H1 (cell line): ENCODE measurements around the gene GJB6. TPM values are rescaled to one million over a fixed set of nuclear protein-coding genes. Genes with fewer than 3 reads are reported as not detected.
"Not testable (repeated sequence)": the region's sequence is repeated elsewhere in the genome, so short reads cannot be mapped to it uniquely, and the experiment has no call there.

Experiments
- CTCF ChIA-PET: fragments of 300-600 bp; sonication (Branson Sonifier 250); formaldehyde crosslinking; loops from one replicate; lab custom pipeline; 2021; ENCODE audit not compliant: partially characterized antibody; lab: Charles Lee
- POLR2A ChIA-PET: fragments of 300-600 bp; sonication (Branson Sonifier 250); formaldehyde crosslinking; loops from one replicate; lab custom pipeline; 2021; ENCODE audit warnings: inconsistent platforms; ENCODE audit not compliant: partially characterized antibody; lab: Charles Lee
- DNase-seq, 2 experiments: peaks; one replicate each; pipeline versions ENCODE4 v3.0.0 to v3.0.0-alpha.2; 2010 to 2022; ENCODE audit warnings: low spot score in 2 of 2, low read depth in 1 of 2, mixed read lengths in 1 of 2
- FAIRE-seq: peaks from 2 replicates; lab custom pipeline; 2011; peaks lifted over from hg19 to GRCh38; lab: Jason Lieb, UNC
- H2AFZ ChIP-seq: 2 replicates; pipeline ENCODE4 v1.8.1; 2012; ENCODE audit warnings: low read length, inconsistent platforms
- H2AK5ac ChIP-seq: 2 replicates; pipeline ENCODE4 v1.6.1; 2013; ENCODE audit warnings: low read depth, low read length
- H2BK120ac ChIP-seq: replicated peaks from 2 replicates; pipeline ENCODE3; 2013; ENCODE audit warnings: low read depth, low read length, inconsistent platforms
- H2BK12ac ChIP-seq: 2 replicates; pipeline ENCODE4 v1.6.1; 2013; ENCODE audit warnings: low read depth, low read length
- H2BK15ac ChIP-seq: 2 replicates; pipeline ENCODE4 v1.6.1; 2013; ENCODE audit warnings: low read length
- H2BK20ac ChIP-seq: 2 replicates; pipeline ENCODE4 v1.6.1; 2013; ENCODE audit warnings: low read length
- H2BK5ac ChIP-seq: 2 replicates; pipeline ENCODE4 v1.6.1; 2013; ENCODE audit warnings: low read depth, low read length
- H3K14ac ChIP-seq: 2 replicates; pipeline ENCODE4 v1.6.1; 2013; ENCODE audit warnings: inconsistent platforms; ENCODE audit not compliant: insufficient read length
- H3K18ac ChIP-seq: 2 replicates; pipeline ENCODE4 v1.6.1; 2013; ENCODE audit warnings: low read length; ENCODE audit errors: extremely low read depth
- H3K23ac ChIP-seq: 2 replicates; pipeline ENCODE4 v1.6.1; 2013; ENCODE audit warnings: inconsistent platforms; ENCODE audit not compliant: insufficient read length
- H3K23me2 ChIP-seq: 2 replicates; pipeline ENCODE4 v1.6.1; 2013; ENCODE audit warnings: low read depth, low read length
- H3K27ac ChIP-seq: 2 replicates; pipeline ENCODE4 v1.6.1; 2011; ENCODE audit warnings: low read depth, low read length, inconsistent platforms
- H3K27me3 ChIP-seq, 4 experiments: replicated peaks in 1 of 4; 1 replicate in 1 of 4; 2 replicates in 3 of 4; pipeline versions ENCODE4 v1.6.1 to v1.8.1; 2011 to 2013; ENCODE audit warnings: low read length in 3 of 4, mild to moderate bottlenecking in 3 of 4, inconsistent platforms in 2 of 4, mixed read lengths in 2 of 4, moderate library complexity in 1 of 4; ENCODE audit not compliant: control insufficient read depth in 3 of 4, insufficient read depth in 3 of 4; ENCODE audit errors: extremely low read depth in 1 of 4
- H3K36me3 ChIP-seq, 4 experiments: 2 replicates each; pipeline versions ENCODE4 v1.6.1 to v1.8.1; 2011 to 2013; ENCODE audit warnings: mild to moderate bottlenecking in 4 of 4, low read length in 3 of 4, moderate library complexity in 2 of 4, control low read depth in 1 of 4, inconsistent platforms in 1 of 4; ENCODE audit not compliant: insufficient read depth in 4 of 4, control insufficient read depth in 2 of 4
- H3K4ac ChIP-seq: replicated peaks from 2 replicates; pipeline ENCODE3; 2013; ENCODE audit warnings: low read length, low read depth, mixed read lengths, inconsistent platforms; ENCODE audit not compliant: insufficient read length
- H3K4me1 ChIP-seq, 4 experiments: replicated peaks in 1 of 4; 1 replicate in 1 of 4; 2 replicates in 3 of 4; pipeline versions ENCODE4 v1.6.1 to v1.8.1; 2011 to 2013; ENCODE audit warnings: low read length in 3 of 4, inconsistent platforms in 2 of 4, mixed read lengths in 1 of 4; ENCODE audit not compliant: insufficient read depth in 4 of 4, control insufficient read depth in 3 of 4
- H3K4me2 ChIP-seq, 2 experiments: 2 replicates each; pipeline versions ENCODE4 v1.6.1 to v1.8.1; 2011 to 2013; ENCODE audit warnings: low read depth in 2 of 2, low read length in 2 of 2, control low read depth in 1 of 2, inconsistent platforms in 1 of 2, mild to moderate bottlenecking in 1 of 2; ENCODE audit not compliant: insufficient read depth in 1 of 2
- H3K4me3 ChIP-seq, 4 experiments: fragments of 200-600, 300-600 bp in 1 of 4; sonication (generic), shearing (Covaris generic), sonication (Bioruptor Twin) in 1 of 4; 2 replicates each; pipeline versions ENCODE4 v1.5.1 to v1.8.1; 2011 to 2016; ENCODE audit warnings: low read length in 4 of 4, low read depth in 3 of 4, control low read depth in 2 of 4, inconsistent platforms in 2 of 4, mild to moderate bottlenecking in 2 of 4, mixed read lengths in 1 of 4, moderate library complexity in 1 of 4; ENCODE audit not compliant: insufficient read depth in 2 of 4; ENCODE audit errors: extremely low read depth in 1 of 4
- H3K56ac ChIP-seq: replicated peaks from 2 replicates; pipeline ENCODE3; 2013; ENCODE audit warnings: low read depth, mild to moderate bottlenecking, mixed read lengths, low read length, inconsistent platforms; ENCODE audit not compliant: insufficient read length
- H3K79me1 ChIP-seq: 2 replicates; pipeline ENCODE4 v1.6.1; 2013; ENCODE audit warnings: low read depth, low read length, control low read depth
- H3K79me2 ChIP-seq, 2 experiments: 2 replicates each; pipeline versions ENCODE4 v1.6.1 to v1.8.1; 2012 to 2013; ENCODE audit warnings: low read length in 2 of 2, mild to moderate bottlenecking in 2 of 2, inconsistent platforms in 1 of 2; ENCODE audit not compliant: insufficient read depth in 2 of 2, control insufficient read depth in 1 of 2
- H3K9ac ChIP-seq, 4 experiments: replicated peaks in 1 of 4; 1 replicate in 1 of 4; 2 replicates in 3 of 4; pipeline versions ENCODE4 v1.6.1 to v1.8.1; 2011 to 2013; ENCODE audit warnings: low read depth in 3 of 4, low read length in 3 of 4, control low read depth in 2 of 4, mild to moderate bottlenecking in 2 of 4, moderate library complexity in 2 of 4, inconsistent platforms in 1 of 4; ENCODE audit errors: extremely low read depth in 1 of 4
- H3K9me3 ChIP-seq, 2 experiments: 2 replicates each; pipeline versions ENCODE4 v1.6.1 to v1.8.1; 2012 to 2013; ENCODE audit warnings: mild to moderate bottlenecking in 2 of 2, moderate library complexity in 2 of 2, control low read depth in 1 of 2, inconsistent platforms in 1 of 2, low read depth in 1 of 2, low read length in 1 of 2, mixed read lengths in 1 of 2; ENCODE audit not compliant: insufficient read depth in 2 of 2
- H4K20me1 ChIP-seq, 2 experiments: replicated peaks in 1 of 2; 2 replicates each; pipeline versions ENCODE3 to v1.8.1; 2011 to 2013; ENCODE audit warnings: inconsistent platforms in 2 of 2, low read length in 2 of 2, mild to moderate bottlenecking in 1 of 2; ENCODE audit not compliant: insufficient read depth in 2 of 2, control insufficient read depth in 1 of 2
- H4K5ac ChIP-seq: 2 replicates; pipeline ENCODE4 v1.6.1; 2013; ENCODE audit warnings: low read length, low read depth, mixed read lengths, inconsistent platforms; ENCODE audit not compliant: insufficient read length
- H4K8ac ChIP-seq: 2 replicates; pipeline ENCODE4 v1.8.0; 2013; ENCODE audit warnings: mild to moderate bottlenecking, moderate library complexity, low read length, inconsistent platforms; ENCODE audit not compliant: insufficient read depth; ENCODE audit errors: extremely low read depth
- H4K91ac ChIP-seq: replicated peaks from 2 replicates; pipeline ENCODE3; 2013; ENCODE audit warnings: low read length, mixed read lengths, inconsistent platforms; ENCODE audit not compliant: insufficient read length
- WGBS, 2 experiments: shearing (Covaris generic) in 1 of 2; methylation state at CpG; one replicate each; pipeline versions ENCODE4 v1.1.6 to v1.1.7; 2013 to 2015; ENCODE audit warnings: low lambda C conversion rate in 2 of 2, mixed read lengths in 2 of 2, inconsistent platforms in 1 of 2, low coverage in 1 of 2, missing lambda C conversion rate in 1 of 2; ENCODE audit not compliant: insufficient replicate concordance in 2 of 2, insufficient coverage in 1 of 2, insufficient read length in 1 of 2; ENCODE audit errors: extremely low coverage in 1 of 2, missing lambda C conversion rate in 1 of 2; 5-methylcytosine and 5-hydroxymethylcytosine counted together
- polyA plus RNA-seq, 7 experiments: library from polyadenylated mRNA; depleted of rRNA in 3 of 7; stranded (reverse) in 5 of 7; unstranded in 2 of 7; fragments of >200 nt in 5 of 7; fragments of 200-250 nt in 2 of 7; gene quantifications; 1 replicate in 5 of 7; 2 replicates in 1 of 7; 4 replicates in 1 of 7; pipeline versions ENCODE4 v1.2.1 to v1.2.3, GENCODE V29; 2011 to 2013; ENCODE audit warnings: missing spikeins in 2 of 7, mixed read lengths in 2 of 7
- total RNA-seq: library from RNA; stranded (reverse); fragmentation: NEBNext Ultra II Directional; extraction: Animal tissue kit (Norgen Biotek cat#: 25700); gene quantifications from 2 replicates; pipeline ENCODE4 v1.2.1, GENCODE V29; 2021

Gene GJB6
- total and polyA plus RNA-seq, 2 of the 8 experiments (the other 6 are each of a cell fraction or from before 2014, with no cell fraction given), result not detected

DNA sequence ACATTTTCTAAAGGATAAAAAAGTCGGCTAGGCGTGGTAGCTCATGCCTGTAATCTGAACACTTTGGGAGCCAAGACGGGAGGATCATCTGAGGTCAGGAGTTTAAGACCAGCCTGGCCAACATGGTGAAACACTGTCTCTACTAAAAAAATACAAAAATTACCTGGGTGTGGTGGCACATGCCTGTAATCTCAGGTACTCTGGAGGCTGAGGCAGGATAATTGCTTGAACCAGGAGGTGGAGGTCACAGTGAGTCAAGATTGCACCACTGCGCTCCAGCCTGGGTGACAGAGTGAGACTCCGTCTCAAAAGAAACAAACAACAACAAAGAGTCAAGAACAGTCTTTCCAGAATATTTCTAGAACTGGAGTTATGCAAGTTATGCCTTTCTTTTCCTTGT, 44.8 kb upstream of the GJB6 start:
- H4K20me1 ChIP-seq, H3K23ac ChIP-seq, H3K4me2 ChIP-seq, H3K4ac ChIP-seq, POLR2A ChIA-PET, DNase-seq, H3K23me2 ChIP-seq, H3K27ac ChIP-seq, H3K27me3 ChIP-seq, H3K79me1 ChIP-seq, H3K56ac ChIP-seq, H2AK5ac ChIP-seq, H4K8ac ChIP-seq, H2BK12ac ChIP-seq, H2AFZ ChIP-seq, H3K79me2 ChIP-seq, H2BK15ac ChIP-seq, H3K36me3 ChIP-seq, H3K18ac ChIP-seq, H2BK20ac ChIP-seq, H3K14ac ChIP-seq, H3K9ac ChIP-seq, H3K4me3 ChIP-seq, H3K4me1 ChIP-seq, H2BK5ac ChIP-seq, H2BK120ac ChIP-seq, FAIRE-seq, H3K9me3 ChIP-seq, H4K91ac ChIP-seq, H4K5ac ChIP-seq: not testable (repeated sequence)
- WGBS, 2 experiments, result 86% methylated on average over 5 of the region's 5 CpGs; no CpG with 5 or more reads in 1 of the 2 experiments
- CTCF ChIA-PET, result interaction anchor here (2.6 kb wide), 1 partner anchor 17 kb away, joined by 7 read pairs; no protein-coding TSS in a partner anchor
